ENCODE measurements around the gene KLRF1.
"Not testable (repeated sequence)": the region's sequence is repeated elsewhere in the genome, so short reads cannot be mapped to it uniquely, and the experiment has no call there.

KLRF1 gene

GRCh38 chr12:9869307-9870161 is 42.3 kb downstream of the KLRF1 start, which contains the start of gene CLEC2B:
TSS of gene CLEC2B (minus strand) at chr12:9869354.
- peak; percentile 40 for DNase-seq (ENCODE audit: low read depth, low spot score)

DNA sequence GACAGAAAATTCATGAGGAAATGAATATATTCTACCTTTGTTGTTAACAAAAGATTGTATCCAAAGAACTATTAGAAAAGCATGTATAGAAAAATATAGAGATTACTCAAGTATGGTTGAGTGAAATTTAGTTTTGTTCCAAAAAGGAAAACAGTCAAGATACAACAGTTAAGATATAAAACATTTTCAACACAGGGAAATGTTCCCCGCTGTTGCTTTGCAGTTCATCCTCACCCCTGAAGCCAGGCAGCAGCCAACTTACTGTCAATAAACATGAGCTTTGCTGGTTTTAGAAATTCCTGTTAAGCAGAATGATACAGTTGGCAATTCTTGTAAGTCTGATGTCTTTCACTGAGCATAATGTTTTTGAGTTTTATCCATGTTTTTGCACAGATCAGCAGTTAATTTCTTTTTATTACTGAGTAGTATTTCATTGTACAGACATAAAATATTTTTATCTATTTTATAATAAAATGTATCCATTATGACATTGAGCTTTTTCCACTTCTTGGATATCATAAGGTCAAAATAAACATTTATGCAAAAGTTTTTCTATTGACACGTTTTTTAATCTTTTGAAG is 43.1 kb downstream of the KLRF1 start:
- no peak for DNase-seq (ENCODE audit: low read depth, low spot score)

- DNase-seq (ENCODE audit: low read depth, low spot score): no peak
Measured at GRCh38 chr12:9872162-9872561, 44.9 kb downstream of the KLRF1 start.

DNA sequence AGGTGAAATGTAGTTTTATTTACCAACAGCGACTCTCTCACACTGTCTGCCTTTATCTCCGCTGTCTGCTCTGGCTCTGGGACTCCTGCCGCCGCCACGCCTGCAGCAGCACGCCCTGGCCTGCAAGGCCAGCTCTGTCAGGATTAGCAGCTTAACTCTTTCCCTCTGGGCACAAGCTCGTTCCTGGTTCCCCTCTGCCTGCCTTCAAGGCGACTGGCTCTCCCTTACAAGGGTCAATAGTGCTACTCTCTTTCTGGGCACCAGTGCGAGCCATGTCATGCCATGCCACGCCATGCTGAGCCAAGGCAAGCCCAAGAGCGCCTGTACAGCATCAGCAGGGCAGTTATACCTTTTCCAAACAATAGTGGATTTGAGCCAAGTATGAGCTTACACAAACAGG is 45.5 kb downstream of the KLRF1 start:
- no peak for DNase-seq (ENCODE audit: low read depth, low spot score)

GRCh38 chr12:9876120-9876519 is 48.8 kb downstream of the KLRF1 start:
- not testable (repeated sequence) for DNase-seq (ENCODE audit: low read depth, low spot score)

- no peak for DNase-seq (ENCODE audit: low read depth, low spot score)
Measured at GRCh38 chr12:9880532-9881078, 53.3 kb downstream of the KLRF1 start.

- no peak for DNase-seq (ENCODE audit: low read depth, low spot score)
Measured at GRCh38 chr12:9881246-9881645, 54.0 kb downstream of the KLRF1 start, which contains the start of gene KLRF2. TSS of gene KLRF2 (plus strand) at chr12:9881489. CDS start at chr12:9881596, 107 bp downstream.

DNA sequence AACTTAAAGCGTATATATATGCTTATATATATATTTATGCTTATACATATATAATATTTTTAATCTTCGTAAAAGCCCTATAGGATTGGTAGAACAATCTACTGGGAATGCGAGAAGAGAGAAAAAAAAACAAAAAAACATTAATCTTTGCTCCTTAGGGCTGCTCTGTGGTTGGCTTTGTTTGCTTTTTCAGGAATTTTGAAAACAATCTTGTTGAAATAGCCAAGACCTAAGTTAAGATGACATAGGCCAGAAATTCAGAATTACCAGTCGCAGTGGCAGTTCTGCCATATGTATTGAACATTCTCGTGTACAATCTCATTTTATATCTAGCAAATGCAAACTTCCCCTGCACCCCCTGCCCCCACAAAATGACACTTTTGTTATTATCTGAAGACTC is 54.7 kb downstream of the KLRF1 start:
- DNase-seq (ENCODE audit: low read depth, low spot score): no peak

- DNase-seq (ENCODE audit: low read depth, low spot score): no peak
Measured at GRCh38 chr12:9883175-9883574, 55.9 kb downstream of the KLRF1 start.

- no peak for DNase-seq (ENCODE audit: low read depth, low spot score)
Measured at GRCh38 chr12:9888665-9889273, 61.5 kb downstream of the KLRF1 start.

Measured in smooth muscle cell of the brain vasculature (primary cell).